T47D (cell line): ENCODE results near the gene AOPEP.

Experiments used
- DNase-seq, 2 experiments: peaks; one replicate each; pipeline versions ENCODE4 v3.0.0 to v3.0.0-alpha.2; 2011 to 2012; ENCODE audit warnings: low read depth in 1 of 2, low spot score in 1 of 2
- JUND ChIP-seq: IDR thresholded peaks from 2 replicates; pipeline ENCODE4 v1.6.1; 2012; ENCODE audit warnings: low read depth
- in situ Hi-C: cut with HindIII; loops from 2 replicates; pipeline ENCODE4 v1.10.0; 2016; ENCODE audit warnings: low sequenced_read_pairs, low pct_unique_long_range_greater_than_20kb

Gene AOPEP

GRCh38 chr9:94915476-94916450, 189.3 kb downstream of the AOPEP start:
- in situ Hi-C loops: no loop called here

GRCh38 chr9:94916956-94917355, 190.5 kb downstream of the AOPEP start:
- DNase-seq: peak in 1 of 2 experiments; percentile 82
- no peak for TF ChIP-seq JUND
- in situ Hi-C loops: no loop called here

More at GRCh38 chr9:94915476-94916450, 189.3 kb downstream of the AOPEP start:
- TF ChIP-seq JUND: no peak
- DNase-seq: no peak

GRCh38 chr9:94918038-94918753, 191.7 kb downstream of the AOPEP start:
- in situ Hi-C loops: no loop called here
- no peak for DNase-seq
- no peak for TF ChIP-seq JUND

GRCh38 chr9:94919376-94920098, 193.0 kb downstream of the AOPEP start:
- in situ Hi-C loops: no loop called here
- peak in 1 of 2 experiments; percentile 89 for DNase-seq
- no peak; the same call in 1 of the 2 replicates for TF ChIP-seq JUND

GRCh38 chr9:94920420-94921091, 194.1 kb downstream of the AOPEP start:
- DNase-seq: peak in 1 of 2 experiments; percentile 46
- in situ Hi-C loops: no loop called here

GRCh38 chr9:94921092-94921471, 194.6 kb downstream of the AOPEP start:
- DNase-seq: peak in 1 of 2 experiments; percentile 70
- in situ Hi-C loops: no loop called here
- no peak for TF ChIP-seq JUND

More at GRCh38 chr9:94920420-94921091, 194.1 kb downstream of the AOPEP start:
- no peak for TF ChIP-seq JUND

GRCh38 chr9:94921656-94922055, 195.2 kb downstream of the AOPEP start:
- in situ Hi-C loops: no loop called here
- no peak for TF ChIP-seq JUND
- DNase-seq: no peak

- in situ Hi-C loops: no loop called here
- DNase-seq: peak in 1 of 2 experiments; percentile 94
- TF ChIP-seq JUND: peak; percentile 71
Observed at GRCh38 chr9:94922098-94922607, 195.7 kb downstream of the AOPEP start.

- TF ChIP-seq JUND: no peak; the same call in 1 of the 2 replicates
- in situ Hi-C loops: no loop called here
- DNase-seq: peak in 1 of 2 experiments; percentile 88
Observed at GRCh38 chr9:94922691-94923107, 196.2 kb downstream of the AOPEP start.

- in situ Hi-C loops: no loop called here
- peak; percentile 49; the same call in 1 of the 2 replicates for TF ChIP-seq JUND
- peak in 1 of 2 experiments; percentile 75 for DNase-seq
Observed at GRCh38 chr9:94923326-94924089, 197.0 kb downstream of the AOPEP start.

- no peak; the same call in 1 of the 2 replicates for TF ChIP-seq JUND
- DNase-seq: peak; percentile 37 to 90
- in situ Hi-C loops: no loop called here
Observed at GRCh38 chr9:94925751-94926430, 199.4 kb downstream of the AOPEP start.
